H1 (cell line): ENCODE results near the gene NCAM1. TPM values are rescaled to one million over a fixed set of nuclear protein-coding genes. Genes with fewer than 3 reads are reported as not detected.

ENCODE experiments used
- CHD7 ChIP-seq: fragments of 300-600 bp; sonication (generic); IDR thresholded peaks from 2 replicates; pipeline ENCODE4 v1.7.1; 2012; ENCODE audit warnings: low read length, moderate library complexity, mild to moderate bottlenecking, inconsistent platforms; ENCODE audit not compliant: insufficient replicate concordance
- polyA plus RNA-seq, 7 experiments: library from polyadenylated mRNA; depleted of rRNA in 3 of 7; stranded (reverse) in 5 of 7; unstranded in 2 of 7; fragments of >200 nt in 5 of 7; fragments of 200-250 nt in 2 of 7; gene quantifications; 1 replicate in 5 of 7; 2 replicates in 1 of 7; 4 replicates in 1 of 7; pipeline versions ENCODE4 v1.2.1 to v1.2.3, GENCODE V29; 2011 to 2013; ENCODE audit warnings: missing spikeins in 2 of 7, mixed read lengths in 2 of 7
- total RNA-seq: library from RNA; stranded (reverse); fragmentation: NEBNext Ultra II Directional; extraction: Animal tissue kit (Norgen Biotek cat#: 25700); gene quantifications from 2 replicates; pipeline ENCODE4 v1.2.1, GENCODE V29; 2021

Gene NCAM1
- total and polyA plus RNA-seq, 2 of the 8 experiments (the other 6 are each of a cell fraction or from before 2014, with no cell fraction given): 3.1 to 4.3 TPM

- no peak for TF ChIP-seq CHD7
Measured at GRCh38 chr11:113281052-113281725, 320.0 kb downstream of the NCAM1 start (continued).
